GM12891 (cell line): Measurements from ENCODE around the gene PDXK.

Experiments
- PAX5 ChIP-seq: IDR thresholded peaks from 2 replicates; pipeline ENCODE4 v1.6.1; 2011; ENCODE audit warnings: low read length, moderate library complexity, mild to moderate bottlenecking; ENCODE audit not compliant: insufficient read depth, severe bottlenecking
- POLR2A ChIP-seq: IDR thresholded peaks from 2 replicates; pipeline ENCODE4 v1.6.1; 2011; ENCODE audit warnings: low read depth, low read length, control low read depth
- POLR2AphosphoS5 ChIP-seq: IDR thresholded peaks from 2 replicates; pipeline ENCODE4 v1.6.1; 2011; ENCODE audit warnings: low read depth, low read length, control low read depth
- POU2F2 ChIP-seq: IDR thresholded peaks from 2 replicates; pipeline ENCODE4 v1.6.1; 2011; ENCODE audit warnings: low read depth, mild to moderate bottlenecking, control low read depth, low read length, moderate library complexity
- SPI1 ChIP-seq: IDR thresholded peaks from 2 replicates; pipeline ENCODE4 v1.6.1; 2011; ENCODE audit warnings: low read depth, low read length, control low read depth
- TAF1 ChIP-seq: IDR thresholded peaks from 2 replicates; pipeline ENCODE4 v1.6.1; 2011; ENCODE audit warnings: low read depth, low read length, control low read depth

DNA sequence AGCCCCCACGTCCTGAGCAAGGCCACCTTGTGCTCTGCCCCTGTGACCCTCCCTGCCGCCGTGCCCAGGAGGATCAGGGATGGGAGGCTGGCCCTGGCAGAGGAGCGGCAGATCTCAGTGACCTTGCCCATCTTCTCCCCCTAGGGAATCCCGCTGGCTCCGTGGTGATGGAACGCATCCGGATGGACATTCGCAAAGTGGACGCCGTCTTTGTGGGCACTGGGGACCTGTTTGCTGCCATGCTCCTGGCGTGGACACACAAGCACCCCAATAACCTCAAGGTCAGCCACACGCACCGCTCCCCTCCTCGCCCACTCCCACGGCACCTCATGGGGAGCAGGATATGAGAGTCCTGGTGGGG, 34.5 kb downstream of the PDXK start:
- TF ChIP-seq POLR2A, result no peak
- no peak for TF ChIP-seq POLR2AphosphoS5
- TF ChIP-seq TAF1, result no peak
- TF ChIP-seq SPI1, result no peak
- TF ChIP-seq POU2F2, result no peak
- TF ChIP-seq PAX5, result no peak
